Calu3 (cell line): ENCODE measurements around the gene B4GALT2. TPM values are rescaled to one million over a fixed set of nuclear protein-coding genes. Genes with fewer than 3 reads are reported as not detected.

Source experiments
- BruUV-seq: library from RNA; stranded (reverse); fragments of 400-500 nt; replicated peaks from 2 replicates; lab custom pipeline; 2021; lab: Mats Ljungman, UMichigan
- CTCF ChIA-PET: fragments of 300-600 bp; sonication (Branson Sonifier 250); formaldehyde crosslinking; loops from one replicate; lab custom pipeline; 2022; ENCODE audit warnings: antibody characterized with exemption; lab: Charles Lee
- DNase-seq: peaks from one replicate; pipeline ENCODE4 v3.0.0; 2022
- H3K27ac Mint-ChIP-seq: one replicate; pipeline ENCODE4 v1.8.0; 2022; ENCODE audit warnings: mixed read lengths; ENCODE audit not compliant: unreplicated experiment
- H3K27me3 Mint-ChIP-seq: one replicate; pipeline ENCODE4 v1.8.0; 2022; ENCODE audit warnings: mixed read lengths; ENCODE audit not compliant: unreplicated experiment
- H3K36me3 Mint-ChIP-seq: one replicate; pipeline ENCODE4 v1.8.0; 2022; ENCODE audit warnings: mild to moderate bottlenecking, moderate library complexity, mixed read lengths; ENCODE audit not compliant: insufficient read depth, unreplicated experiment
- H3K4me1 Mint-ChIP-seq: one replicate; pipeline ENCODE4 v1.8.0; 2022; ENCODE audit warnings: mild to moderate bottlenecking, low read depth, mixed read lengths; ENCODE audit not compliant: unreplicated experiment
- H3K4me3 Mint-ChIP-seq: one replicate; pipeline ENCODE4 v1.8.0; 2022; ENCODE audit warnings: mild to moderate bottlenecking, low read depth, moderate library complexity, mixed read lengths; ENCODE audit not compliant: unreplicated experiment
- H3K9me3 Mint-ChIP-seq: one replicate; pipeline ENCODE4 v1.8.0; 2022; ENCODE audit warnings: low read depth, mixed read lengths; ENCODE audit not compliant: unreplicated experiment
- intact Hi-C: fragments of 100-400 bp; cut with micrococcal nuclease; formaldehyde crosslinking; loops from one replicate; pipeline ENCODE4 v1.10.0; 2022; ENCODE audit not compliant: unreplicated experiment
- total RNA-seq: library from RNA; stranded (reverse); gene quantifications from 2 replicates; pipeline ENCODE4 v1.2.3, GENCODE V29; 2022
- TF ChIP-seq, protein P1 (sequence below): fragments of 200-600 bp; IDR thresholded peaks from one replicate; pipeline ENCODE4 v1.8.0; 2022; ENCODE audit warnings: antibody characterized with exemption; ENCODE audit not compliant: unreplicated experiment

The B4GALT2 gene
- total RNA-seq, 1 experiment from 2014 or later, result 50.9 TPM

DNA sequence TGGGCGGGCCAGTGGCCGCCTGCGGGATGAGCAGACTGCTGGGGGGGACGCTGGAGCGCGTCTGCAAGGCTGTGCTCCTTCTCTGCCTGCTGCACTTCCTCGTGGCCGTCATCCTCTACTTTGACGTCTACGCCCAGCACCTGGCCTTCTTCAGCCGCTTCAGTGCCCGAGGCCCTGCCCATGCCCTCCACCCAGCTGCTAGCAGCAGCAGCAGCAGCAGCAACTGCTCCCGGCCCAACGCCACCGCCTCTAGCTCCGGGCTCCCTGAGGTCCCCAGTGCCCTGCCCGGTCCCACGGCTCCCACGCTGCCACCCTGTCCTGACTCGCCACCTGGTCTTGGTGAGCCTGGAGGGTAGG, 2.1 kb downstream of the B4GALT2 start:
- CTCF ChIA-PET, result no interaction called here
- no TSS peak for BruUV-seq
- H3K9me3 Mint-ChIP-seq, result no peaks in the 10 kb centered on the region
- TF ChIP-seq, protein P1, sequence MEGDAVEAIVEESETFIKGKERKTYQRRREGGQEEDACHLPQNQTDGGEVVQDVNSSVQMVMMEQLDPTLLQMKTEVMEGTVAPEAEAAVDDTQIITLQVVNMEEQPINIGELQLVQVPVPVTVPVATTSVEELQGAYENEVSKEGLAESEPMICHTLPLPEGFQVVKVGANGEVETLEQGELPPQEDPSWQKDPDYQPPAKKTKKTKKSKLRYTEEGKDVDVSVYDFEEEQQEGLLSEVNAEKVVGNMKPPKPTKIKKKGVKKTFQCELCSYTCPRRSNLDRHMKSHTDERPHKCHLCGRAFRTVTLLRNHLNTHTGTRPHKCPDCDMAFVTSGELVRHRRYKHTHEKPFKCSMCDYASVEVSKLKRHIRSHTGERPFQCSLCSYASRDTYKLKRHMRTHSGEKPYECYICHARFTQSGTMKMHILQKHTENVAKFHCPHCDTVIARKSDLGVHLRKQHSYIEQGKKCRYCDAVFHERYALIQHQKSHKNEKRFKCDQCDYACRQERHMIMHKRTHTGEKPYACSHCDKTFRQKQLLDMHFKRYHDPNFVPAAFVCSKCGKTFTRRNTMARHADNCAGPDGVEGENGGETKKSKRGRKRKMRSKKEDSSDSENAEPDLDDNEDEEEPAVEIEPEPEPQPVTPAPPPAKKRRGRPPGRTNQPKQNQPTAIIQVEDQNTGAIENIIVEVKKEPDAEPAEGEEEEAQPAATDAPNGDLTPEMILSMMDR, result no peak
- no peak overlapping the region for H3K27ac Mint-ChIP-seq
- H3K4me1 Mint-ChIP-seq, result peaks cover 57% of the 10 kb centered on the region
- H3K36me3 Mint-ChIP-seq, result peaks cover 42% of the 10 kb centered on the region
- peak overlapping the region; percentile 76 for H3K4me3 Mint-ChIP-seq
- H3K27me3 Mint-ChIP-seq, result no peaks in the 10 kb centered on the region
- intact Hi-C loops, result no loop called here
- DNase-seq, result no peak

DNA sequence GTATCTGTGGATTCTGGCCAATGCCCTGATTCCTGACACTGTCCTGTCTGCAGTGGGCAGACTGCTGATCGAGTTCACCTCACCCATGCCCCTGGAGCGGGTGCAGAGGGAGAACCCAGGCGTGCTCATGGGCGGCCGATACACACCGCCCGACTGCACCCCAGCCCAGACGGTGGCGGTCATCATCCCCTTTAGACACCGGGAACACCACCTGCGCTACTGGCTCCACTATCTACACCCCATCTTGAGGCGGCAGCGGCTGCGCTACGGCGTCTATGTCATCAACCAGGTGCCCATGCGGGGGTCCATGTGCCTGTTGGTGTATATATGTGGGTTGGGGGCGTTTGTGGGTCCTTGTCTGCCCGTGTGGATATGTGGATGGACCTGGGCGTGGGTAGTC, 2.6 kb downstream of the B4GALT2 start:
- Mint-ChIP-seq H3K9me3 (no peaks in the 10 kb centered on the region), H3K4me3 (no peak overlapping the region), H3K4me1 (peaks cover 57% of the 10 kb centered on the region), H3K36me3 (peaks cover 37% of the 10 kb centered on the region), H3K27me3 (no peaks in the 10 kb centered on the region), H3K27ac (no peak overlapping the region)
- TF ChIP-seq, protein P1, result no peak
- intact Hi-C loops, result no loop called here
- no TSS peak for BruUV-seq
- DNase-seq, result no peak
- CTCF ChIA-PET, result no interaction called here

DNA sequence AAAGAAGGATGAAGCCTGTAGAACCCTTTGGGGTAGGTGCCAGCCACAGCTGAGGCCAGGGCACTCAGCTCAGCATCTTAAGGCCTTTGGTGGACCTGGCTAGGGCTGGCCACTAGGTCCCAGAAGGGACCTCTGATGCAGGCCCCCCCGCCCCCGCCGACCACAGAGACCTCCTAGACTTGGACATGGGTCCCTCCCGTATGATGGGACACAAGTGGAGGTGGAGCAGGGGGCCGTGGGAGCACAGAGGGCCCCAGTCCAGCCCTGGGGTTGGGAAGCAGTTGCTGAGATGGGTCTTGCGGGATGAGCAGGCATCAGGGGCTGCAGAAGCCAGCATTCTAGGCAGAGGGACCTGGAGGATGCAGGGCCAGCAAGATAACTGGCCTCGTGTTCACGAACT, 3.2 kb downstream of the B4GALT2 start:
- Mint-ChIP-seq H3K36me3 (peaks cover 32% of the 10 kb centered on the region), H3K4me1 (peaks cover 57% of the 10 kb centered on the region), H3K27ac (no peak overlapping the region), H3K27me3 (no peaks in the 10 kb centered on the region), H3K9me3 (no peaks in the 10 kb centered on the region), H3K4me3 (no peak overlapping the region)
- TF ChIP-seq, protein P1, result no peak
- no TSS peak for BruUV-seq
- intact Hi-C loops, result no loop called here
- DNase-seq, result no peak
- CTCF ChIA-PET, result no interaction called here

DNA sequence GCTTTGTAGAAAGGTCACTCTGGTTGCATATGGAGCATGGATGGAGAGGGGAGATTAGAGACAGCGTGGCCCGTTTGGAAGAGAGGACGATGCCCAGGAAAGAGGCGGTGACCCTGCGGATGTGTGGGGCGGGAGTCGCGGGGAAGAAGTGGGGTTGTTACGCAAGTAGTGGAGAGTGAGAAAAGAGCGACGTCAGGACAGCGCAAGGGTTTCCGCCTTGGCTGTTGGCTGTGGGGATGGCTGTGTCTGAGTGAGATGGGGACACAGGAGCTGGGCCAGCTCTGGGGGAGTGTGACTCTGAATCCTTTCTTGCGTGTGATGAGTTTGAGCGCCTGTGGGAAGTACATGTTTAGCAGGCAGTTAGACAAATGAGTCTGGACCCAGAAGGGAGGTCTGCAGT, 3.8 kb downstream of the B4GALT2 start:
- TF ChIP-seq, protein P1, result no peak
- CTCF ChIA-PET, result no interaction called here
- Mint-ChIP-seq H3K36me3 (peaks cover 30% of the 10 kb centered on the region), H3K9me3 (no peaks in the 10 kb centered on the region), H3K4me3 (no peak overlapping the region), H3K27ac (no peak overlapping the region), H3K4me1 (peaks cover 57% of the 10 kb centered on the region), H3K27me3 (no peaks in the 10 kb centered on the region)
- intact Hi-C loops, result no loop called here
- BruUV-seq, result no TSS peak
- no peak for DNase-seq
